HG02981 (cell line): ENCODE results near the gene KCTD12.

ENCODE experiments used
- ATAC-seq: cut with Tn5 transposase; IDR thresholded peaks from one replicate; pipeline ENCODE4 v1.9.1; 2021; ENCODE audit warnings: mild to moderate bottlenecking, moderate library complexity; ENCODE audit not compliant: unreplicated experiment

KCTD12 gene

DNA sequence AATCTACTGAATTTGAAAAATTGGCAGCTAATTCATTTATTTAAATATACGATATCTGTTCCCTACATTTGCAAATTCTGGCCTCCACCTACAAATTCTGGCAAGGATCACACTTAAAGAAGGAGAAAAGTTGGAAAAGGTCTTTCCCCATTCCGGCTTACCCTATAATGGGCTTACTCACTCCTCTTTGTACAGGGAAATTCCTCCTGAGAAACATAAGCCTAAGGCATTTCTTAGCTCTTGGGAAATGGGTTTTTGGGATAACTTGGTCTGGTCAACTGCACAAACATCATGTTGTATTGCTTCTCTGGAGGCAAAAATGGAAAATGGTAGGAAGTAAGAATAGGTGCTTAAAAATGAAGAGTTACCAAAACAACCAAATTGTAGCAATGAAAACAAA lies 25.5 kb downstream of the KCTD12 start:
- ATAC-seq: no peak

- no peak for ATAC-seq
Observed at GRCh38 chr13:76854894-76855293, 31.3 kb downstream of the KCTD12 start.

DNA sequence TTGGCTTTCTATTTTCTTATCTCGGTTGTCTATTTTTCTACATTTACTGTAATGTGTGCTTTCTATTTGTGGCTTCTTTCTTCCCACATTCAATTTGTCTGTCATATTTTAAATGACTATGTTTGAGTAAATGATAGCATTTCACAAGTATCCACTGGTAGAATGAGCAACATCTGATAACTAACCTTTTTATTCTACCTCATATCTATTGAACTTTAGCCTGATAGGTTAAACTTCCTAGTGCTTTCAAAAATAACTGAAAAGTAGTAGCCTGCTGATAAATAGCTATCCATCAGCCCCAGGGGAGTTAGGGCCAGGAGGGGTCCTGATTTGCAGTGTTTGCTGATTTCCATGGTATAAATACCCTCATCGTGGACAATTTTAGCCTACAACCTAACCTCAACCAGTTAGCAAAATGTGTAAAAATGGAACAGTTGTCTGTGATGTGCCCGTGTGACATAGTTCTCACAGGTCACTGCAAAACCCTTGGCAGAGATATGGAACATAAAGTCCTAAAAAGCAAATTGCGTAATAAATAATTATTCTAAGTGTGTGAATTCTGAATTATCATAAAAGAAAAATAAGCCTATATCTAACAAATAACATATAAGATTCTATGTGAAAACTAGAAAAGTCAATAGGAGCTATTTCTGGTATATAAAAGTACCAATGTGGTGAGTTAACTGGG lies 32.1 kb downstream of the KCTD12 start:
- ATAC-seq: no peak

DNA sequence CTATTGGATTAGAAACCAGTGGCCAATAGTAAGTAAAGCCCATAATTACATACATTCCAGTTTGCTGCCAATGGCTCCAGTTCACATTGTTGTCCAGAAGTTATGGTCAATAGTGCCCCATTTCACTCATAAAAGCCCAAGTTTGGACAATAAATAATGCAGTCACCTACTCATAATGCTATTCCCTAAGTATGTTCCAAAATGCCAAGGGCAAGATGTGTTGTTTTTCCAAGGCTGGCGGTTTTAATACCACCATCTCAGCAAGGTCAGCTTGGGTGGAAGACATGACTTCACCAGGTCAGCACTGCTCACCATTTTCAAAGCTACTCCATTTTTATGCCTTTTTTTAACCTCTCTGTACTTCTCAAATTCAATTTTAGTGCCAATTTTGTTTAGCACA lies 32.7 kb downstream of the KCTD12 start:
- ATAC-seq: no peak

- no peak for ATAC-seq
Observed at GRCh38 chr13:76852986-76853385, 33.2 kb downstream of the KCTD12 start.

DNA sequence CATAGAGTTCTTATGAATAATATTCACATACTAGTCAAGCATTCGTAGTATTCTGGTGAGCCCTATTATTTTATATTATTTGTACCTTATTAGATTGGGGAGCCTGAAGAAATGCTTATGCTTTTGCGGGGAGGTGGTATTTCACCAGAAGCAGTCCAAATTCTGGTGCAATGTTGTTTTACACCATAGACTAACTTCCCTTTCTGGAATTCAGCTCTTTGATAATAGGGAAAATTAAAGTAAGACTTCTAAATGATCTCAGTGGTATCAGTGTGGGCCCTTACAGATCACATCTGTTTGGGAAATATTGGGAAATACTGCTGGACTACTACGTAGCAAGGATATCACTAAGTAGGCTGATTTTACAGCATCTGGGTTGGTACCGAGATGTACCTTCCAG lies 34.2 kb downstream of the KCTD12 start:
- ATAC-seq: no peak

DNA sequence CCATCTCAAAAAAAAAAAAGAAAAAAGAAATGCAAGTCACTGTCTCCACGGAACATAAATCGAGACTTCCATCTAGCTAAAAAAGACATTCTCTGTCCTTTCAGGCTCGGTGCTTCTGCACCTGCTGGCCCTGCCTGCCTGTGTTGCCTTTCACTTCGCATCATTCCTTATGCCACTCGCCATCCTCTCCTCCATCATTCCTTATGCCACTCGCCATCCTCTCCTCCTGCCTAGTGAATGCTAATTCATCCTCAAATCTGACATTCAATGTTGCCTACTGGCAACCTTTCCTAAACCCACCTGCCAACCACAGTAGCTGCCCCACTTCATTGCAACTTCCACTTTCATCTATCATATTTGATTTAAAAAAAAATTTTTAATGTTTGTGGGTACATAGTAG lies 36.7 kb downstream of the KCTD12 start:
- ATAC-seq: no peak

DNA sequence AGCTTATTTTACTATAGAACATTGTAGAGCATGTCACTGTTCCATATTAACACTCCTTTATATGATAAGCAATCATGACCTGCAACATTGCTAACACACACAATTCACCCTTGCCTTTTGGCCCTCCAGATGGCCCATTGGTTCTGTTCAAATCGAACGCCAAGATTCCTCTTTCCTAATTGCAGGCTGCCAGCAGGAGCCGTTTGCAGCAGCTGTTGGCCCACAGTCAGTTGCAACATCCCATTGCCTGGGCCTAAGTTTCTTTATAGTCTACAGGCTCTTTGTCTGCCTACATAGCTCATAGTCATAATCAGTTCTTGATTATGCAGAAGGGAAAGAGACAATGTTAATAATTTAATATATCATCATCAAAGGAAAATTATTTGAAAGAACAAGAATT lies 37.6 kb downstream of the KCTD12 start:
- ATAC-seq: no peak

GRCh38 chr13:76846363-76846762 lies 39.8 kb downstream of the KCTD12 start:
- ATAC-seq: no peak

- no peak for ATAC-seq
Observed at GRCh38 chr13:76845865-76846264, 40.3 kb downstream of the KCTD12 start.

DNA sequence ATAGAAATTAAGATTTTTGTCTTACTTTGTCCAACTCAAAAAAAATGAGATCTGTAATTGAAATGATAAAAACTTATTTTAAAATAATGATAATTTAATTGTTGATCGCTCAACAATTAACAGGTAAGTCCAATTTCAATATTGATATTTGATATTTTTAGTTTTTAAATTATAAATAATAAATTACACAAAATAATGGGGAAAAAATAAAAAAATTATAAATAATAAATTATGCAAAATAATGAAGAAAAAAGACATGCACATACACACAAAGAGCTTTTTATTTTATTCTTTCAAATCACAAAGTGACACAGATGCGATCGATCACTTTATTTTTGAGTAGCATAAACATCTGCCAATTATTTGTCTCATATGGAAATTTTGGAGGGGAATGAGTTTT lies 40.8 kb downstream of the KCTD12 start:
- no peak for ATAC-seq

GRCh38 chr13:76837801-76838200 lies 48.4 kb downstream of the KCTD12 start:
- ATAC-seq: no peak

DNA sequence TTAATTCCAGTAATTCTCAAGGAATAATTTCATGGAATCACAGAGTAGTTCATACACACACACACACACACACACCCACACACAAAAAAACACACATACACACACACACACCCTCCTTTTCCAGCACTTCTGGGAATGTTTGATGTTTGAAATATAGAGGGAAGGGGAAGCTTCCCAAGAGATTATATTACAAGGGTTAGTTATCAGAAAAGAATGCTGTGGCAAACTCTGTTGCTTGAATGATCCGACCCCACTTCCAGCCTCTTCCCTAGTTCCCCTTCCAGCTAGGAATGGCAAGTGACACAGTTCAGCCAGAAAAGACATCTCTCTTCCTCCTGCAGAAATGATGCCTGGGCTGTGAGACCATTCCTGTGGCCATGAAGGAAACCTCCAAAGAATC lies 49.9 kb downstream of the KCTD12 start:
- ATAC-seq: no peak

- no peak for ATAC-seq
Observed at GRCh38 chr13:76833441-76833954, 52.7 kb downstream of the KCTD12 start.

DNA sequence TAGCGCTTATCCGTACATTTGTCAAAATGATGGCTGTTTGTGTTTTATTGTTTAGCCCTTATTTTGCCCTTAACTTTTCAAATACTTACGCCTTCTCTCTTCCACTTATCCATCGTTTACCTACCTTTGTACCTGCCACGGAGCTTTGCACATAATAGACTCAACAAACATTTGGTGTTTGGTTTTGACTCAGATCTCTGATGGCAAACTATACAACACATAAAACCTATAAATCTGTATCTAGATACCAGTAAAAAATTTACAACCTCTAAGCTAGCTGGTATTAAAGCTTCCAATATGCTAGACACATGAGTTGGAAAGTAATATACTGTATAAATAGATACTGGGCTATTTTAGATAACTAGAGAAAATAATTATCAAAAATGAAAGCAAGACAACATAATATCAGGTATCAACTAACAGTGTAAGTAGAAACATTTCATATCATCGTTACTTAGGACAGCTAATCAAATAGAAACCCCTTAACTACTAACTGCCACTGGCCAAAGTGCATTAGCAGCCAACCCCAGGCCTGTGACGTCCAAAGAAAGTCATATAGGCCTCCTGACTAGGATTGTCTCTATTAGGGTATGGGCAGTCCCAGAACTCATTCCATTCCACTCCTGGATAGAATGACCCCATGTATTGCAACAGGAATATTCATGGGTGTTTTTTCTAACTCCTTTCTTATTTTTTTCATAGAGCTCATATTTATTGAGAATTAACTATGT lies 53.8 kb downstream of the KCTD12 start:
- no peak for ATAC-seq

DNA sequence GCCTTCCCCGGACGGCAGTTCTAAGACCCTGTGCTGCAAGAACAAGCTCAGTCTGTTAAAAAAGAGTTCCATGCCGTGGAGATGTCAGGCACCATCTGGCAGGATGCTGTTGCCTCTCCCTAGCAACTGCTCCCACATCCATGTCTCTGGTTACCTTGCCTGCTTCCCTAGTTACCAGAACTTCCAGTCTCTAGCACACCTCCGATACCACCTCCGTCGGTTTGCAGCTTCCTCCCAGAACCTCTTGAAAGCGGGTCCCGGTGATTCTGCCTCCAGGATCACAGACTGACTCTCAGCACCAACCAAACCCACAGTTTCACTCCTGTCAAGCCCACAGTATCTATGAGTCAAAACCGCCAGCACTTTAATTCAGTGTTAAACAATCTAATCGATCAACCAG lies 55.4 kb downstream of the KCTD12 start:
- ATAC-seq: no peak
